ENCODE results near the gene DOC2B. TPM values are rescaled to one million over a fixed set of nuclear protein-coding genes. Genes with fewer than 3 reads are reported as not detected.
"Not testable (repeated sequence)": the region's sequence is repeated elsewhere in the genome, so short reads cannot be mapped to it uniquely, and the experiment has no call there.

Gene DOC2B
- total RNA-seq, 1 experiment from 2014 or later: 15.2 TPM

- Histone ChIP-seq H3K4me2 (ENCODE audit: low read length) (no peak overlapping the region), H3K79me2 (ENCODE audit: insufficient read depth, low read length) (no peaks in the 10 kb centered on the region), H3K27ac (ENCODE audit: low read depth, low read length) (no peak overlapping the region), H3K9me3 (ENCODE audit: control insufficient read depth in 1 of 2, insufficient read depth in 1 of 2, low read depth in 1 of 2, low read length in 2 of 2) (no peaks in the 10 kb centered on the region; a peak in 1 of 4 replicates), H3K4me1 (ENCODE audit: control insufficient read depth in 1 of 2, insufficient read depth in 2 of 2, low read length in 2 of 2) (no peaks in the 10 kb centered on the region; a peak in 1 of 4 replicates), H3K9me2 (ENCODE audit: insufficient read depth) (no peaks in the 10 kb centered on the region), H2AFZ (ENCODE audit: low read depth, low read length, poor library complexity, severe bottlenecking) (no peak overlapping the region), H4K20me1 (ENCODE audit: insufficient read depth) (no peaks in the 10 kb centered on the region), H3K4me3 (replicated peaks in 1 of 2; ENCODE audit: low read depth in 1 of 2, low read length in 2 of 2) (no peak overlapping the region), H3K27me3 (ENCODE audit: insufficient read depth, low read length) (peaks cover 8% of the 10 kb centered on the region; the same call in 1 of the 2 replicates), H3K36me3 (ENCODE audit: control insufficient read depth in 1 of 2, insufficient read depth in 2 of 2, low read length in 2 of 2) (no peaks in the 10 kb centered on the region), H3K9ac (ENCODE audit: low read length) (no peak overlapping the region)
- CTCF ChIA-PET: no interaction called here
- ATAC-seq: no peak
- BruUV-seq (replicated peaks): no TSS peak
- POLR2A ChIA-PET: no interaction called here
- intact Hi-C loops (cut with micrococcal nuclease): no loop called here
- RAD21 ChIA-PET (ENCODE audit: low non-redundant PET in 1 of 2, low total read pairs in 2 of 2, uncharacterized antibody in 2 of 2, unreplicated experiment in 2 of 2): interaction anchor here in 1 of 2 experiments (0.6 kb wide), 1 partner anchor 19 kb away, joined by 3 read pairs; no protein-coding TSS in a partner anchor
- TF ChIP-seq FOSL1 (IDR thresholded peaks at IDR 0.05; ENCODE audit: low read depth): no peak
- no peak for TF ChIP-seq EGR1 (IDR thresholded peaks at IDR 0.05; ENCODE audit: low read depth)
- no peak for TF ChIP-seq EZH2phosphoT487 (IDR thresholded peaks at IDR 0.05; ENCODE audit: borderline replicate concordance)
- no peak for TF ChIP-seq POLR2AphosphoS5 (IDR thresholded peaks at IDR 0.05; ENCODE audit: low read depth, low read length)
- TF ChIP-seq ATF3 (IDR thresholded peaks at IDR 0.05): no peak
- TF ChIP-seq REST (IDR thresholded peaks at IDR 0.05; ENCODE audit: low read depth): no peak
- no peak for TF ChIP-seq CTCF (IDR thresholded peaks at IDR 0.05 in 2 of 3, conservative IDR thresholded peaks at IDR 0.05 in 1 of 3; ENCODE audit: borderline replicate concordance in 1 of 3, insufficient read depth in 1 of 3, low read depth in 2 of 3, low read length in 2 of 3)
- TF ChIP-seq CBX3 (IDR thresholded peaks at IDR 0.05; ENCODE audit: low read depth): no peak
- TF ChIP-seq JUND (IDR thresholded peaks at IDR 0.05): no peak
- no peak for TF ChIP-seq POLR2A (IDR thresholded peaks at IDR 0.05; ENCODE audit: borderline replicate concordance, extremely low read depth, insufficient read depth, insufficient read length)
- no peak for TF ChIP-seq RAD21 (IDR thresholded peaks at IDR 0.05; ENCODE audit: low read depth)
- no peak for TF ChIP-seq SIN3A (IDR thresholded peaks at IDR 0.05; ENCODE audit: low read depth)
- TF ChIP-seq MAX (IDR thresholded peaks at IDR 0.05): no peak
- TF ChIP-seq CEBPB (IDR thresholded peaks at IDR 0.05; ENCODE audit: low read depth): no peak
- no peak for TF ChIP-seq SRF (IDR thresholded peaks at IDR 0.05; ENCODE audit: low read depth)
- TF ChIP-seq ELF1 (IDR thresholded peaks at IDR 0.05; ENCODE audit: borderline replicate concordance, low read depth): no peak
- TF ChIP-seq YY1 (IDR thresholded peaks at IDR 0.05; ENCODE audit: extremely low read depth, insufficient replicate concordance, low read depth, low read length): no peak
- no peak for DNase-seq (ENCODE audit: low read depth, low spot score)
These were observed 17.7 kb upstream of the DOC2B start for GRCh38 chr17:199191-199604.

- RAD21 ChIA-PET (ENCODE audit: low non-redundant PET in 1 of 2, low total read pairs in 2 of 2, uncharacterized antibody in 2 of 2, unreplicated experiment in 2 of 2); H3K9me3 ChIP-seq (ENCODE audit: control insufficient read depth in 1 of 2, insufficient read depth in 1 of 2, low read depth in 1 of 2, low read length in 2 of 2); H4K20me1 ChIP-seq (ENCODE audit: insufficient read depth); H3K27me3 ChIP-seq (ENCODE audit: insufficient read depth, low read length); POLR2A ChIA-PET; ATAC-seq; CTCF ChIA-PET; DNase-seq (ENCODE audit: low read depth, low spot score); BruUV-seq (replicated peaks); H2AFZ ChIP-seq (ENCODE audit: low read depth, low read length, poor library complexity, severe bottlenecking); H3K27ac ChIP-seq (ENCODE audit: low read depth, low read length); H3K9me2 ChIP-seq (ENCODE audit: insufficient read depth); H3K79me2 ChIP-seq (ENCODE audit: insufficient read depth, low read length); H3K36me3 ChIP-seq (ENCODE audit: control insufficient read depth in 1 of 2, insufficient read depth in 2 of 2, low read length in 2 of 2); H3K4me1 ChIP-seq (ENCODE audit: control insufficient read depth in 1 of 2, insufficient read depth in 2 of 2, low read length in 2 of 2); H3K4me3 ChIP-seq (replicated peaks in 1 of 2; ENCODE audit: low read depth in 1 of 2, low read length in 2 of 2); H3K4me2 ChIP-seq (ENCODE audit: low read length); intact Hi-C loops (cut with micrococcal nuclease); H3K9ac ChIP-seq (ENCODE audit: low read length): not testable (repeated sequence)
These were observed 16.8 kb upstream of the DOC2B start for GRCh38 chr17:198225-198624.

Data from HCT116 (cell line).